HG03442 (cell line): ENCODE data around the gene ATP8A2.
"Not testable (repeated sequence)": the region's sequence is repeated elsewhere in the genome, so short reads cannot be mapped to it uniquely, and the experiment has no call there.

ENCODE experiments used
- ATAC-seq: cut with Tn5 transposase; IDR thresholded peaks from one replicate; pipeline ENCODE4 v1.9.1; 2021; ENCODE audit warnings: mild to moderate bottlenecking, moderate library complexity; ENCODE audit not compliant: unreplicated experiment

Gene ATP8A2

DNA sequence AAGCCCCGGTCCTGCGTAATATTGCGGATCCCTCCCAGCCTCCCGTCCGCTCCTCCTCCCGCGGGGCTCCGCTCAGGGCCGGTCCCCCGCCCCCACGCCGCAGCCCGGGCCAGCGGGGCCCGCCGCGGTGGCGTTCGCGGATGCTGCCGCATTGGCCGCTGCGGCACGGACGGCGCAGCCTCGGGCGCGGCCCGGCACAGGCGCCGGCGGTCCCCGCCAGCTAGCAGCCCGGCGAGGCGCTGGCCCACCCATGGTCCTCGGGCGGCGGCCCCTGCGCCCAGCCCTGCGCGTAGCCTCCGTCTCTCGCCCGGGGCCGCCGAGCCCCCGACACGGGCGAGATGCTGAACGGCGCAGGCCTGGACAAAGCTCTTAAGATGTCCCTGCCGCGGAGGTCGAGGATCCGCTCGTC is at the start of gene ATP8A2:
Gene ATP8A2 (plus strand): TSS at position 100 of the 409 bp plus-strand sequence. CDS start 239 bp downstream, at position 339.
- no peak for ATAC-seq

DNA sequence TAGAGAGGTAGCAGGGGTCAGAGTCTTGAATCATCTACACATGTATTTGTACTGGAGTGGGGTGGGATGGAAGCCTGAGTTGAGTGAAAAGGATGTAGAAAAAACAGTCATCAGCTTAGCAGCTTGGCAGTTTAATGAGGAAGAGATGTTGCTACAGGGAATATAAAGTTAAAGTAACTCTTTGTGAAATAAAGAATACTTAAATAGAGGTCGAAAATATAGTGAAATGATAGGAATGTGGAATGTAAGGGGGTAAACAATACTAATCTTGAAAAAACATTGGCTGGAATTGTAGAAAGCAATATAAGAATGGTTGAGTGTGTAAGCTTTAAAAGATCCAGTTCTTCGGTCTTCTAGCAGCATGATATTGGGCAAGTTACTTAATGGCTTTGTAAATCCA is 47.7 kb upstream of the ATP8A2 start:
- ATAC-seq, result no peak

- ATAC-seq, result no peak
These were observed 42.1 kb upstream of the ATP8A2 start for GRCh38 chr13:25329706-25330105.

DNA sequence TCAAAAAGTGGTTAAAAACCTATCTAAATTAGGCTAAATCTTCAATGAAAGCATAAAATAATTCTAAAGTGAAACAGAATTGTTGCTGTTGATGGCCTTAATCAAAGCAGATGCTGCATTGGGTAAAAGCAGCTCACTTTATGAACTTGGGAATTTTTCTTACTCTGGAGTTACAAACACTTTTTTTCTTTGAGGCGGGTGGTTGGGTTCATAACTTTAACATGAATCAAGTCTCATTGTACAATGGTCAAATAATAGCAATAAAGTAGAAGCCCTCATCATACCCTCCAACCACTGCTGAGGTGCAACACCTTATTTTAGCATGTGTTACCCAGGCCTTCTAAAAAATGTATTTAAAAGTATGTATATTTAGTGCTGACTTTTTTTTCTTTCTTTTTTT is 41.2 kb upstream of the ATP8A2 start:
- no peak for ATAC-seq

GRCh38 chr13:25335856-25336255 is 35.9 kb upstream of the ATP8A2 start:
- no peak for ATAC-seq

GRCh38 chr13:25345576-25345975 is 26.2 kb upstream of the ATP8A2 start:
- no peak for ATAC-seq

- no peak for ATAC-seq
These were observed 24.6 kb upstream of the ATP8A2 start for GRCh38 chr13:25347151-25347550.

GRCh38 chr13:25351404-25351803 is 20.4 kb upstream of the ATP8A2 start:
- no peak for ATAC-seq

- ATAC-seq, result no peak
These were observed 19.5 kb upstream of the ATP8A2 start for GRCh38 chr13:25352230-25352629.

- no peak for ATAC-seq
These were observed 19.0 kb upstream of the ATP8A2 start for GRCh38 chr13:25352806-25353205.

GRCh38 chr13:25353344-25353743 is 18.4 kb upstream of the ATP8A2 start:
- no peak for ATAC-seq

- no peak for ATAC-seq
These were observed 17.4 kb upstream of the ATP8A2 start for GRCh38 chr13:25354377-25354776.

DNA sequence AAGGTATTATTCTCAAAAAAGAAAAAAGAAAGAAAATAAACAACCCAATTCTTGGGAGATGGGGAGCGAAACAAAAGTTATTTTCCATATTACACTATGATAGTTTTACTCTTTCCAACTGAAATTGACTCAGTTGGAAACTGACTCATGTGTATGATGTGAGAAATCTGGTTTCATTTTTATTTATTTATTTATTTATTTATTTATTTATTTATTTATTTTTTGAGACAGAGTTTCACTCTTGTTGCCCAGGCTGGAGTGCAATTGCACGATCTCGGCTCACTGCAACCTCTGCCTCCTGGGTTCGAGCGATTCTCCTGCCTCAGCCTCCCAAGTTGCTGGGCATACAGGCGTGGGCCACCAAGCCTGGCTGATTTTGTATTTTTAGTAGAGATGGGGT is 11.3 kb upstream of the ATP8A2 start:
- ATAC-seq, result not testable (repeated sequence)

DNA sequence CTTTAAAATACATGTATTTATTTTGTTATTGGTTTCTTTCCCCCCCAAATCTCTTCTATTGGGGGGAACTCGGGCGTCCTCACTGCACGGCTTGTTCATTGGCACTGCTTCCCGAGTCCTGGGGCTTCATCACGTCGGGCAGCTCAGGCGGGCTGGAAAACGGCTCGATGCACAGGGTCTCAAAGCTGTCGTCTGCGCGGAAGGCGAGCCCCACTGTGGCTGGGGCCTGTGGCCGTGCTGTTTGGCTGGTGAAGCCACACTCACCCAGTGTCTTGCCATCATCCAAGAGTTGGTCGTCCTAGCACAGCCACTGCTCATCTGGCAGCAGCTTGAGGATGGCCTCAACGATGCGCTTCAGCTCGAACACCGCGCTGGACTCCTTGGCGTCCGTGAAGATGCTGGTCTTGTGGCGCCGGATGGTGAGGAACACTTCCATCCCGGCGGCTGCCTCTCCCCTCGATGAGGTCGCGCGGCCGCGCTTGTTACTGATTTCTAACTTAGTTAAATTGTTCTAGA is 6.0 kb upstream of the ATP8A2 start:
- ATAC-seq, result no peak

GRCh38 chr13:25371158-25371874 is 458 bp upstream of the ATP8A2 start:
- no peak for ATAC-seq

GRCh38 chr13:25372284-25373081 is 709 bp downstream of the ATP8A2 start:
- ATAC-seq, result no peak

DNA sequence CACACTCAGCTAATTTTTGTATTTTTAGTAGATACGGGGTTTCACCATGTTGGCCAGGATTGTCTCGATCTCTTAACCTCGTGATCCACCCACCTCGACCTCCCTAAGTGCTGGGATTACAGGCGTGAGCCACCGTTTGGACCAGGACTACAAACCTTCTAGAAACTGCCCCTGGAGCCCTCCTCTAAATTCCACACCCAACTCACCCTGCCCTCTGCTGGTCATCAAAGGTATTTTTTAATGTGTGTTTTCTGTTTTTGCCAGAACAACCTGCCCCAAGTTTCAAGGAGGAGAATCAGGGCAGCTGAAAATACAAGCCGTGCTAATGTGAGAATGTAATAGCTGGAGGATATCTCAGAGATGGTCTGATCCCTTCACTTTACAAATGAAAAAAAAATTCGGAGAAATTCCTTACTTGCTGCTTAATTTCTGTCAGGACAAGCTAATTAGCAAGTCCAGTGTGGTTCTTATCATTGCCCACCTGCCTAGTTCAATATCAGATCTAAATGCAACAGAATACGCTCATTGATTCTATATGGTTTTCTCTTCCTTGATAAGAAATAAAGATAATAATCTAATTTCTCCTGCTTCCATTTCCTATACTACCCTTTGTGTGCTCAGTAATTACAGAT is 4.1 kb downstream of the ATP8A2 start:
- no peak for ATAC-seq

- no peak for ATAC-seq
These were observed 5.6 kb downstream of the ATP8A2 start for GRCh38 chr13:25377244-25377962.

GRCh38 chr13:25378528-25378927 is 6.8 kb downstream of the ATP8A2 start:
- no peak for ATAC-seq

- no peak for ATAC-seq
These were observed 7.2 kb downstream of the ATP8A2 start for GRCh38 chr13:25379011-25379410.

- no peak for ATAC-seq
These were observed 8.3 kb downstream of the ATP8A2 start for GRCh38 chr13:25380082-25380481.
